K562 (cell line): ENCODE data around the gene POLR2L. TPM values are rescaled to one million over a fixed set of nuclear protein-coding genes. Genes with fewer than 3 reads are reported as not detected.

Source experiments
- CBFB ChIP-seq: sonication (generic); formaldehyde crosslinking; IDR thresholded peaks from 2 replicates; pipeline ENCODE4 v1.4.0; 2020; ENCODE audit warnings: mild to moderate bottlenecking, missing genetic modification reagents
- NR0B1 ChIP-seq: fragments of 450-650 bp; IDR thresholded peaks from one replicate; pipeline ENCODE4 v1.6.1; 2018; ENCODE audit warnings: mild to moderate bottlenecking, moderate library complexity; ENCODE audit not compliant: partially characterized antibody
- SUPT5H ChIP-seq: fragments of 450-650 bp; IDR thresholded peaks from 2 replicates; pipeline ENCODE4 v1.6.1; 2016
- TEAD1 ChIP-seq, 2 experiments: fragments of 450-650 bp in 1 of 2; sonication (generic) in 1 of 2; formaldehyde crosslinking; IDR thresholded peaks; 2 replicates each; pipeline versions ENCODE4 v1.4.0 to v1.8.0; 2020 to 2022; ENCODE audit warnings: mild to moderate bottlenecking in 2 of 2, missing genetic modification reagents in 1 of 2
- THRAP3 ChIP-seq: fragments of 450-650 bp; IDR thresholded peaks from 2 replicates; pipeline ENCODE4 v1.6.1; 2016; ENCODE audit warnings: mild to moderate bottlenecking, inconsistent platforms, borderline replicate concordance
- ZBTB8A ChIP-seq: fragments of 450-650 bp; IDR thresholded peaks from 2 replicates; pipeline ENCODE4 v1.6.1; 2018; ENCODE audit warnings: mild to moderate bottlenecking, moderate library complexity; ENCODE audit not compliant: partially characterized antibody
- ZNF197 ChIP-seq: fragments of 200-800 bp; sonication (Bioruptor generic); IDR thresholded peaks from 2 replicates; pipeline ENCODE4 v1.6.1; 2016; ENCODE audit warnings: low read depth, missing genetic modification characterization, missing compliant biosample characterization
- polyA plus RNA-seq, 8 experiments: library from polyadenylated mRNA; depleted of rRNA in 4 of 8; stranded (reverse) in 5 of 8; unstranded in 3 of 8; fragments of >200 nt; fragmentation: Nextera tagmentation in 2 of 8; fragmentation: Illumina TruSeq in 1 of 8; extraction: Ambion mirVana in 2 of 8; extraction: Trizol in 1 of 8; gene quantifications; 2 replicates each; pipeline versions ENCODE4 v1.2.1 to v1.2.3, GENCODE V29; 2011 to 2014; ENCODE audit warnings: inconsistent platforms in 1 of 8, missing spikeins in 1 of 8
- total RNA-seq, 7 experiments: library from RNA; depleted of rRNA in 6 of 7; stranded (reverse); fragments of >200 nt in 6 of 7; fragmentation: Illumina TruSeq in 2 of 7; extraction: Trizol in 2 of 7; gene quantifications; 2 replicates each; pipeline versions ENCODE4 v1.2.1 to v1.2.3, GENCODE V29; 2011 to 2021; ENCODE audit warnings: low replicate concordance in 1 of 7
- TF ChIP-seq, protein P1 (sequence below): fragments of 450-650 bp; formaldehyde crosslinking; IDR thresholded peaks from 2 replicates; pipeline ENCODE4 v1.4.0; 2022; ENCODE audit warnings: missing genetic modification characterization
- TF ChIP-seq, protein P2 (sequence below): sonication (generic); formaldehyde crosslinking; IDR thresholded peaks from 2 replicates; pipeline ENCODE4 v1.8.1; 2023; ENCODE audit warnings: mild to moderate bottlenecking, missing genetic modification reagents
- TF ChIP-seq, protein P3 (sequence below): fragments of 450-650 bp; IDR thresholded peaks from 2 replicates; pipeline ENCODE4 v1.6.1; 2018; ENCODE audit not compliant: partially characterized antibody

The POLR2L gene
- total and polyA plus RNA-seq, 9 of the 15 experiments (the other 6 are each of a cell fraction or from before 2014, with no cell fraction given): 38.3 to 688 (median 108) TPM

DNA sequence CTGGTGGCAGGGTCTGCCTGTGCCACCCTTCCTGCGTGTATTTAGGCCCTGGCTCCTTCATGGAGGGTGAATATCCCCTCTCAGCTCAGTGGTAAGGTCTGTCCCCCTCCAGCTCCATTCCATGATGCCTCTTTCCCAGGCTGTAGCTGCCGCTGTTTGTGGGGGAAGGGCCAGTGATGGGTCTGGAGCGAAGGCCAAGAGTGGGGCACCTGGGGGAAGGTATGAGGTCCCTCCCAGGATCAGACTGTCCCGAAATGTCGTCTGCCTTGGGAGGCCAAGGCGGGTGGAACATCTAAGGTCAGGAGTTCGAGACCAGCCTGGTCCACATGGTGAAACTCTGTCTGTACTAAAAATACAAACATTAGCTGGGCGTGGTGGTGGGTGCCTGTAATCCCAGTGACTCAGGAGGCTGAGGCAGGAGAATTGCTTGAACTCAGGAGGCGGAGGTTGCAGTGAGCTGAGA is 8.4 kb downstream of the POLR2L start (continued):
- TF ChIP-seq, protein P1, sequence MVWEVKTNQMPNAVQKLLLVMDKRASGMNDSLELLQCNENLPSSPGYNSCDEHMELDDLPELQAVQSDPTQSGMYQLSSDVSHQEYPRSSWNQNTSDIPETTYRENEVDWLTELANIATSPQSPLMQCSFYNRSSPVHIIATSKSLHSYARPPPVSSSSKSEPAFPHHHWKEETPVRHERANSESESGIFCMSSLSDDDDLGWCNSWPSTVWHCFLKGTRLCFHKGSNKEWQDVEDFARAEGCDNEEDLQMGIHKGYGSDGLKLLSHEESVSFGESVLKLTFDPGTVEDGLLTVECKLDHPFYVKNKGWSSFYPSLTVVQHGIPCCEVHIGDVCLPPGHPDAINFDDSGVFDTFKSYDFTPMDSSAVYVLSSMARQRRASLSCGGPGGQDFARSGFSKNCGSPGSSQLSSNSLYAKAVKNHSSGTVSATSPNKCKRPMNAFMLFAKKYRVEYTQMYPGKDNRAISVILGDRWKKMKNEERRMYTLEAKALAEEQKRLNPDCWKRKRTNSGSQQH (CRISPR knock-in tag): 0 out of 2 replicates have a peak, but pooled peaks have one; percentile 16
- TF ChIP-seq ZNF197 (CRISPR knock-in tag) (no peak), THRAP3 (no peak), CBFB (0 out of 2 replicates have a peak, but pooled peaks have one; percentile 32), TEAD1 (CRISPR knock-in tag; IDR thresholded peaks at IDR 0.05) (peak in 1 of 2 experiments; percentile 15; a peak in 1 of 4 replicates), NR0B1 (no peak), ZBTB8A (no peak), SUPT5H (0 out of 2 replicates have a peak, but pooled peaks have one; percentile 29)
- TF ChIP-seq, protein P2, sequence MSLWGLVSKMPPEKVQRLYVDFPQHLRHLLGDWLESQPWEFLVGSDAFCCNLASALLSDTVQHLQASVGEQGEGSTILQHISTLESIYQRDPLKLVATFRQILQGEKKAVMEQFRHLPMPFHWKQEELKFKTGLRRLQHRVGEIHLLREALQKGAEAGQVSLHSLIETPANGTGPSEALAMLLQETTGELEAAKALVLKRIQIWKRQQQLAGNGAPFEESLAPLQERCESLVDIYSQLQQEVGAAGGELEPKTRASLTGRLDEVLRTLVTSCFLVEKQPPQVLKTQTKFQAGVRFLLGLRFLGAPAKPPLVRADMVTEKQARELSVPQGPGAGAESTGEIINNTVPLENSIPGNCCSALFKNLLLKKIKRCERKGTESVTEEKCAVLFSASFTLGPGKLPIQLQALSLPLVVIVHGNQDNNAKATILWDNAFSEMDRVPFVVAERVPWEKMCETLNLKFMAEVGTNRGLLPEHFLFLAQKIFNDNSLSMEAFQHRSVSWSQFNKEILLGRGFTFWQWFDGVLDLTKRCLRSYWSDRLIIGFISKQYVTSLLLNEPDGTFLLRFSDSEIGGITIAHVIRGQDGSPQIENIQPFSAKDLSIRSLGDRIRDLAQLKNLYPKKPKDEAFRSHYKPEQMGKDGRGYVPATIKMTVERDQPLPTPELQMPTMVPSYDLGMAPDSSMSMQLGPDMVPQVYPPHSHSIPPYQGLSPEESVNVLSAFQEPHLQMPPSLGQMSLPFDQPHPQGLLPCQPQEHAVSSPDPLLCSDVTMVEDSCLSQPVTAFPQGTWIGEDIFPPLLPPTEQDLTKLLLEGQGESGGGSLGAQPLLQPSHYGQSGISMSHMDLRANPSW (CRISPR knock-in tag): no peak
- TF ChIP-seq, protein P3, sequence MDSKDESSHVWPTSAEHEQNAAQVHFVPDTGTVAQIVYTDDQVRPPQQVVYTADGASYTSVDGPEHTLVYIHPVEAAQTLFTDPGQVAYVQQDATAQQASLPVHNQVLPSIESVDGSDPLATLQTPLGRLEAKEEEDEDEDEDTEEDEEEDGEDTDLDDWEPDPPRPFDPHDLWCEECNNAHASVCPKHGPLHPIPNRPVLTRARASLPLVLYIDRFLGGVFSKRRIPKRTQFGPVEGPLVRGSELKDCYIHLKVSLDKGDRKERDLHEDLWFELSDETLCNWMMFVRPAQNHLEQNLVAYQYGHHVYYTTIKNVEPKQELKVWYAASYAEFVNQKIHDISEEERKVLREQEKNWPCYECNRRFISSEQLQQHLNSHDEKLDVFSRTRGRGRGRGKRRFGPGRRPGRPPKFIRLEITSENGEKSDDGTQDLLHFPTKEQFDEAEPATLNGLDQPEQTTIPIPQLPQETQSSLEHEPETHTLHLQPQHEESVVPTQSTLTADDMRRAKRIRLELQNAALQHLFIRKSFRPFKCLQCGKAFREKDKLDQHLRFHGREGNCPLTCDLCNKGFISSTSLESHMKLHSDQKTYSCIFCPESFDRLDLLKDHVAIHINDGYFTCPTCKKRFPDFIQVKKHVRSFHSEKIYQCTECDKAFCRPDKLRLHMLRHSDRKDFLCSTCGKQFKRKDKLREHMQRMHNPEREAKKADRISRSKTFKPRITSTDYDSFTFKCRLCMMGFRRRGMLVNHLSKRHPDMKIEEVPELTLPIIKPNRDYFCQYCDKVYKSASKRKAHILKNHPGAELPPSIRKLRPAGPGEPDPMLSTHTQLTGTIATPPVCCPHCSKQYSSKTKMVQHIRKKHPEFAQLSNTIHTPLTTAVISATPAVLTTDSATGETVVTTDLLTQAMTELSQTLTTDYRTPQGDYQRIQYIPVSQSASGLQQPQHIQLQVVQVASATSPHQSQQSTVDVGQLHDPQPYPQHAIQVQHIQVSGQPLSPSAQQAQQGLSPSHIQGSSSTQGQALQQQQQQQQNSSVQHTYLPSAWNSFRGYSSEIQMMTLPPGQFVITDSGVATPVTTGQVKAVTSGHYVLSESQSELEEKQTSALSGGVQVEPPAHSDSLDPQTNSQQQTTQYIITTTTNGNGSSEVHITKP: peak; percentile 2
